ENCODE measurements around the gene HOXA5.

The HOXA5 gene

DNA sequence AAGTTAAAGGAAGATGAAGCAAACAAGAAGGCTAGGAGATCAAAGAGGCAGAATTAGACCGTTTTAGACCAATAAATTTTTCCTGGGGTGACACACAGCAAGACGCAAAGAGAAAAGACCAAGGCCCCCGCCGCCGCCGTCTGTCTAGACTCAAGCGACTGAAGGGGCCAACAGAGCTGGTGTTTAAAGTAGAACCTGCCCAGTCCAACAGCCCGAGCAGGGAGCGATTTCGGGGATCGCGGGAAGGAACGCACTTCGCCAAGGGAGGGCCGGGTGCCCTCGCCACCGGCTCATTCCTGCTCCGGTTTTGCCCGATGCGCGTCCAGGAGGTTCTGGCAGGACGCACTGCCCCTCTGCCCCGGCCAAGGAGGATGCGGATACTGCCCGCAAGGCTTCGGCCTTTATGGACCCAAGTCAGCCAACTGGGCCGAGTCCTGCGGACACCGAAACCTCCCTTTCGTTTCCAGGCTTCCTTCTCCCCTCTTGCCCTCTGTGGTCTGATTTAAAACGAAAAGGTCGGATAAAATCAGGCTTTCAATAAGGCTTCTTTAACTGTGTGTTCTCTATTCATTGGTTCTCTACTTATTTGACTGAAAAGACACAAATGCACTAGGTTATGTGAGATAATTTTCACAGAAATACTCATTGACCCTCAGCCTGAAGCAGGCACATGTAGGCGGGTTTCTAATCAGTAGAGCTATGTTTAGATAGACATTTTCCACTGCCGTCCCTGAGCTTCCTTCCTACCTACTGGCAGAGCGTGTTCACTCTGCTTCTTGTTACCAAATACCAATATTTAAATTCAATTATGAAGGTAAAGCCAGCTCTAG lies 15.2 kb upstream of the HOXA5 start:
- peak; percentile 6 for DNase-seq

- DNase-seq = peak; percentile 23
Observed at GRCh38 chr7:27157702-27158431, 14.4 kb upstream of the HOXA5 start.

GRCh38 chr7:27156916-27157701 lies 13.6 kb upstream of the HOXA5 start:
- DNase-seq = no peak

- DNase-seq = peak; percentile 43
Observed at GRCh38 chr7:27156508-27156898, 13.0 kb upstream of the HOXA5 start, which contains the start of gene HOXA7. Gene HOXA7 (minus strand): TSS chr7:27156675. CDS start chr7:27156545, 130 bp downstream.

- no peak for DNase-seq
Observed at GRCh38 chr7:27155816-27156507, 12.5 kb upstream of the HOXA5 start.

- DNase-seq = no peak
Observed at GRCh38 chr7:27154901-27155815, 11.7 kb upstream of the HOXA5 start.

- no peak for DNase-seq
Observed at GRCh38 chr7:27154369-27154768, 10.9 kb upstream of the HOXA5 start.

- no peak for DNase-seq
Observed at GRCh38 chr7:27153526-27153925, 10.0 kb upstream of the HOXA5 start.

- DNase-seq = no peak
Observed at GRCh38 chr7:27152816-27153442, 9.4 kb upstream of the HOXA5 start.

DNA sequence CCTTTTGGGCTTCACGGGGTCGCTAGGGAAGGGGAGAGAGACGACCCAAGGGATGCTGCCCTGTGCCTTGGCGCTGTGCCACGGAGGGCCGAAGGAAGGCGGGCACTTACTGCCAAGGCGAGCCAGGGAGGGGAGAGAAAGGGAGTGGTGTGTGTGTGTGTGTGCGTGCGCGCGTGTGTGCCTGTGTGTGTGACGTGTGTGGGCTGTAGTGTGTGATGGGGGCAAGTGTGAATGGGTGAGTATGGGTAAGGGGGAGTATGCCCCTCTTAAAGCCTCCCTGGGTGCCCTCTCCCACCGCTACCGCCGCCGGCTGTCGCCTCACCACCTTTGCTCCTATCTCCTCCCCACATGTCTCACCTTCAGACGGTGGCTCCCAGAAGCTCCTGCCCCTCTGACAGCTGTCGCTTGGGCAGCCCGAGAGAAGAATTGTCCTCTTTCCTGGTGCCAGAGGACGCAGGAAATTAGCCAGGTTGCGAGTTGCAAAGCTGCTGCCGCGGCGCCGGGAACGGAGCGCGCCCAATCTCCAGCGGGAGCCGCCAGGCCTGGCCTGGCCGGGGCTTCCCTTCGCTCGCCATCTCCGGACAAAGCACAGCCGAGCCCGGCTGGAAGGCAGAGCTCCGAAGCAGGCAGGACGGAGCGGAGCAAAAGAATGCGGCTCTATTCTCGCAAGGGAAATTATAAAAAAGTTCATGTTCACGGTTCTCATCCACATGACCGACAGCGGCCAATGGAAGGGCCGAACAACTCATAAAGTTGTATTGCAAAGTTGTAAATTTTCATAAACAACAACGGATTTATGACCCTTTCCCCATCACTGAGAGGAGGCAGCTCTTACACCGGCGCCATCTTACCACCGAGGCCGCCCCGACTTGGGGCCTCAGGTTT lies 8.7 kb upstream of the HOXA5 start, which contains the start of gene HOXA3:
TSS of gene HOXA3 (minus strand) at position 653 of the 885 bp plus-strand sequence. CDS start 41,943 bp downstream, outside the sequence.
- DNase-seq = peak; percentile 51

DNA sequence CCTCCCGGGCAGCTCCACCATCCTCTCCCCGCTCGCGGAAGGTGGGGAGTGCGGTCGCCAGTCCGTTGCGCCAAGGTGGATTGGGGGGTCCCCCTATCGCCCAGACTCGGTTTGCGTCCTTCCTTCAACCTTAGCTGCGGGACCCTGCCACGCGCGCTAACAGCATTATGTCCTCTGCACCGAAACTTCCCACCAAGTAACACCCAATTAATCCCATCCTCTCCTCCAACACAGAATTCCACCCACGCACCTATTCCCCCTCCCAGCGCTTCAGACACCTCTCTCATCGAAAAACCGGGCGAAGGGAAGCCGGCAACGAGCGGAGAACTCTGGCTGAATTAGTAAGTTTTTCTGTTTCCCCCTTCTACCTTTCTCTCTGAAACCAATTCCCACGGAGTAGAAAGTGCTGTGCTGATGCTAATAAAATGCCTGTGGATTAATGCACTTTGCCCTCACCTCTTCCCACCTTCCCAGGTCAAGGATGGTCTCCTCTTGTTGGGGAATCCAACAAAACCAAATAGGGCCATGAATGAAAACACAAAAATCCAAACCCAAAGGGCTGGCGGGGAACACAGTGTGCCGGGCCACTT lies 8.0 kb upstream of the HOXA5 start:
- DNase-seq = no peak

DNA sequence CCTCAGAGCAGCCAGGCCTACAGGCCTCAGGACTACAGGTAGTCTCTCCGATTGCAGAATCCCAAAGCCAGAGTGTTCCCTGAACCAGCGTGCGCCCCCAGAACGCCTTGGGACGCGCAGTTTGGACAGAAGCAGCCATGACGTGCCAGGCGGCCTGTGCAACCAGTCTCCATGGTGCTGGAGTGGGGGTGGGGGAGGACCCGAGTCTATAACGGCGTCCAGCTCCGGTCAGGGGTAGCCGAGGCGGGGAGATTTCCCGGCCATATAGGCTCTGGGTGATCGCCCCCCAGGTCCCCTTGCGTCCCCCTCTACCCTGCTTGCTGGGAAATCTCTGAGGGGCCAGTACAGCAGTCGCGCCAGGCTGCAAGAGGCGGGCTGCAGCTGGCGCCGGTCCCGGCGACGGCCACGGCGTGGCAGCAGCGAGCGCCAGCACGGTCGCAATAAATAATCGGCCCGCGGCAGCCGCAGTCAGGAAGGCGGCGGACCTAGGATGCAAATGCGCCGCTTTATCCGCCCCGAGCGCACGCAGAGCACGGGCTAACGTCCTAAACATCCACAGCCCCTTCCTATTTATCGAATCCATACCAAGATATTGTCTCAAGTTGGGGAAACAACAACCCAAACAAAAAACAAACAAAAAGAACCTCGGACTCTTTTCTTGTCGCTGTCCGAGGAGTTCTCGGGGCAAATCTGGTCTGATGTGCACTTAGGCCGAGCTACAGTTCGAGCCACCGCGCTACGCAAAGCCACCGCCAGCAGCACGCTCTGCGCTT lies 7.3 kb upstream of the HOXA5 start:
- DNase-seq = peak; percentile 69

- DNase-seq = no peak
Observed at GRCh38 chr7:27149842-27150567, 6.5 kb upstream of the HOXA5 start.

- DNase-seq = no peak
Observed at GRCh38 chr7:27148756-27149641, 5.5 kb upstream of the HOXA5 start.

DNA sequence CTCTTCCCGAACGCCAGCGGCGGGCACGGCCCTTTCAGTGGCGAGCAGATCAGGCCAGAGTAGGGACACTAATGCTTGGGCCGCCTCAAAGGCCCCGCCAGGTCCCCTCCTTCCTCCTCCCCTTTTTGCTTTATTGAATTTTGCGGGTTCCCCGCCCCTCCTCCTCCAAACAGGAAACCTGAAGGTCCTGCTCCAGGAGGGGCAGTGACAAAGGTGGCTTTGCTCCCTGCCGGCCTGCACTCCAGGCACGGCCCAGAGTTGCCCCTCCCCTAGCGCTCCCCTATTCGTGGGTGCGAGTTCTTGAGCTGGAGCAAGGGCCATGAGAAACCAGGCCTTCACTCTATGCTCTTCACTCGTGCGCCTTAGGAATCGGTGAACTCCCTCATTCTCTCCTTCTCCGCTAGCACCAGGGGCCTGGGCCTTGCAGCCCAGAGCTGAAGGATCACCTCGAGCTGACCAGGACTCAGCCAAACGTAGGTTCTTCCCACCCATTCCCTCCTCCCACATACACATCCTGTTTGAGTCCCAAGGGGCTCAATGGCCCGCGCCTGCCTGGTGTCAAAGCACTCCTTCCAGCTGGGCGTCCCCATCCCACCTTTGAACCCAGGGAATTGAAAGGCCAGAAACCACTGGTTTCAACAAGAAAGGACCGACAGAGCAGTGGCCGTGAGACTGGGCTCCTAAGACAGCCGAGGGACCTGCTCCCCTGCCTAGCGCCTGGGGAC lies 4.7 kb upstream of the HOXA5 start:
- no peak for DNase-seq
